GM19438 (cell line): Measurements from ENCODE around the gene EFCAB8.

Experiments used
- ATAC-seq: cut with Tn5 transposase; IDR thresholded peaks from one replicate; pipeline ENCODE4 v1.9.1; 2021; ENCODE audit warnings: low read depth; ENCODE audit not compliant: unreplicated experiment

Gene EFCAB8

DNA sequence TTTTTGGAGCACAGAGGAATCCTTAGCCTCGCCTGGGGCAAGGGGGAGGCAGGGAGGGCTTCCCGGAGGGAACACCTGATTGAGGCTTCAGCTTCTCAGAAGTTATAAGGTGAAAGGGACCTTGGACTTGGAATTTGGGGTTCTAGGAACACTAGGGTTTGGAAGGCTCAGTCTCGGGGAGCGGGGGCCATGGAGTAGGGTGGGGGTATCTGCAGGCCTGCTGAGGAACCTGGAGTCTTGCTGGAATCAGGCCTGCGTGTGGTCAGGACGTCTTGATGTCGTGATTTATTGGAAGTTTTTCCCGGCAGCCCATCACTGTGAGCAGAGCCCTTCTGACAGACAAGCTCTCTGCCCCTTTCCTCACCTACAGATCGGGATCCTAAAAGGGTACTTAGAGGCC, 50.7 kb downstream of the EFCAB8 start:
- no peak for ATAC-seq

- no peak for ATAC-seq
Observed at GRCh38 chr20:32909896-32910571, 51.3 kb downstream of the EFCAB8 start.

- ATAC-seq: no peak
Observed at GRCh38 chr20:32911355-32911754, 52.6 kb downstream of the EFCAB8 start.

- ATAC-seq: no peak
Observed at GRCh38 chr20:32912688-32913087, 54.0 kb downstream of the EFCAB8 start.

- ATAC-seq: no peak
Observed at GRCh38 chr20:32914031-32914430, 55.3 kb downstream of the EFCAB8 start.

- ATAC-seq: no peak
Observed at GRCh38 chr20:32917191-32917950, 58.6 kb downstream of the EFCAB8 start.

DNA sequence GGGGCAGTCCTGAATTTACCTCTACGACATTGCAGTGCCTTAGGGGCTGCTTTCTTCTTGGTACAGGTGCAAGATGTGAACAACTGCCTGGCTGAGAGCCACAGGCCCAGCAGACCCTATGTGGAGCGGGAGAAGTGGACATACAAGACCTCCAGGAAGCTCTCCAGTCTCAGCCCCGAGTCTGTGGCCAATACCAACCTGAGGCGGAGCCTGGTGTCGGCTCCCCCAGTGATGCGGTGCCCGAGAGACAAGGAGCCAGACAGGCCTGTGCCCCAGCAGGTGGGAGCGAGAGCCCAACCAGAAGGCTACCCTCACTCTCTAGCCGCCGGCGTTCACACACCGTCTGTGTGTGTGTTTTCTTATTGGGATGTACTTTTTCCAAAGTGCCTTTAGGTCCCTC, 59.6 kb downstream of the EFCAB8 start:
- no peak for ATAC-seq

GRCh38 chr20:32918751-32919150, 60.0 kb downstream of the EFCAB8 start:
- no peak for ATAC-seq

DNA sequence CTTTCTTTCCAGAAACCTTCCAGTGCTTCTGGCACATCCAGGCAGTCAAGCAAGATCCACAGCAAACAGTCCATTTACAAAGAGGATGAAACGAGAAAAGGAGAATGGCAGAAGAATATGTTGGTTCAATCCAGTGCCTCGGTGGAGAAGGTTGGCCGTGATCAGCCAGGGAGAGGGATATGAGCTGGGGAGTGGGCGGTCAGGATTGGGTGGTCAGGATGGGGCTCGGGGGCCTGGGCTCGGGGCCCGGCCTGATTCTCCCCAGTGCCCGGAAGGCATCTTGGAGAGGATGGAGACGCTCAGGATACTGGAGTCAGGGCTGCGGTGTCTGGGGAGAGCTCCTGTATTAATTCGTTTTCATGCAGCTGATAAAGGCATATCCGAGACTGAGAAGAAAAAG, 61.3 kb downstream of the EFCAB8 start:
- no peak for ATAC-seq

DNA sequence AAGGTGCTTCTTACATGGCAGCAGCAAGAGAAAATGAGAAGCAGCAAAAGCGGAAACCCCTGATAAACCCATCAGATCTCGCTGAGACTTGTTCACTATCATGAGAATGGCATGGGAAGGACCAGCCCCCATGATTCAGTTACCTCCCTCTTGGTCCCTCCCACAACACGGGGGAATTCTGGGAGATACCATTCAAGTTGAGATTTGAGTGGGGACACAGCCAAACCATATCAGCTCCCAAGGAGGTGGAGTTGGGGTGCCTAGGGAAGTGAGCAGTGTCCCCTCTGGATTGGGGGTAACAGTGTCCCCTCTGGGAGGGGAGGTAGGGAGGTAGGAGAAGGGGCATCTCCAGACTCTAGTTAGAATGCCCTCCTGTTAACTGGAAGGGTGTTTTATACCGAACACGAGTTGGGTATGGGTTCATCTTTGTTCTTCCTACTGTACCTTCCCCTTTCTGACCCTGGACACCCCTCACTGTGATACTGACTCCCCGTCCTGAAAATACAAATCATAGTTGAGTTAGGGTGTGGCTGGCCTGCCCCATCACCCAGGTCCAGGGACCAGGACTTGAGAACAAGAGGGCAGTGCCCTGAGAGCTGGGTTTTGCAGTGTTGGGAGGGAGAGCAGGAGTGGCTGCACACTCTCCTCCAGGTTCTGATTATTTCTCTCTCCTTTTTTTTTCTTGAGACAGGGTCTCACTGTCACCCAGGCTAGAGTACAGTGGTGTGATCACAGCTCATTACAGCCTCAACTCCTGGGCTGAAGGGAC, 62.0 kb downstream of the EFCAB8 start:
- ATAC-seq: no peak

DNA sequence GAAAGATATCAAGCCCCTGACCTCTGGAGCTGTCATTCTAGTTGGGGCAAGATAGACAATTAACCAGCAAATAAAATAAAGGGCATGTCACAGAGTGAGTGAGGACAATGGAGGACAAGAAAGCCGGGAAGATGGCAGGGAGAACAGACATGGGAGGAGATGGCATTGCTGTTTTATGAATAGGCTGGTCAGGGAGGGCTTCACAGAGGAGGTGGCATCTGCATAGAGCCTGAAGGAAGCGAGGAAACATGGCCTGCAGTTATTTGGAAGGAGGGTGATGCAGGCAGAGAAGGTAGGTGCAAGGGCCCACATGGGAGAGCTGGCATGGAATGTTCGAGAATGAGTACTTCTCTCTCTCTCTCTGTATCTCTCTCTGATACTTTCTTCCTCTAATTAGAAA, 63.7 kb downstream of the EFCAB8 start:
- ATAC-seq: no peak

DNA sequence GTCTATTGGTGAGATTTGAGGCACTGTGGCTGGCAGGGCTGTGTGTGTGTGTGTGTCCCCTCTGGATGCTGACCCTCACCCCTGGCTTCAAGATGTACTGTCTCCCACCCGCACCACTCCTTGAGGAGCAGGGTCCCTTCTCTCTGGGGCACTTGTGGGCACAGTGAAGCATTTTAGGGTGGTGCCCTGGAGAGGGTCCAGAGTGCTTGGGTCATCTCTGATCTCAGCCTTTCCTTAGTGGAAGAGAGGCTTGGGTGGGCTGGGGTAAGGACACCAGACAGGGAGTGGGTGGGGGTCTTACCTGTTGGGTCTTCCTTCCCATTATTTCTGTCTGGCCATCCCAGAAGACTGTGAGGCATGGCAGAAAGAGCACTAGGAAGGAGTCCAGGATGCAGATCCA, 66.1 kb downstream of the EFCAB8 start:
- no peak for ATAC-seq

GRCh38 chr20:32925481-32926196, 66.9 kb downstream of the EFCAB8 start:
- no peak for ATAC-seq

GRCh38 chr20:32929162-32929561, 70.4 kb downstream of the EFCAB8 start:
- no peak for ATAC-seq

- no peak for ATAC-seq
Observed at GRCh38 chr20:32930181-32930580, 71.5 kb downstream of the EFCAB8 start.

DNA sequence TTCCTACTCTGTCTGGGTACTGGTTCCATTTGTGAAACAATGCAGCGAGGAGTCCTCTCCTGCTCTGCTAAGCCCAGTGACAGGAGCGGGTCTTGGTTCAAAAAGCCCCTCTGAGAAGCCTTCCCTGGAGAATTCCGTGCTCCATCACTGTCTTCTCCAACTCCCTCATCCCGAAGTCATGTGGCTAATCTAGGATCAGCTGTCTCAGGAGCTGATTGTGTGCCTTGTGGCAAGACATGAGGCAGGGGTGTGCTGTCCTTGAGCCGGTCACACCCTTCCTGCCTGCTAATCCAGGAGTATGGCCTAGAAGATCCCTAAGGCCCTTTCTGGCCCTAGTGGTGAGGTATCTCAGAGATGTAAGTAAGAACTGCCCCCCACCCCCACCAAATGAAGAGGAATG, 72.0 kb downstream of the EFCAB8 start:
- no peak for ATAC-seq

- ATAC-seq: no peak
Observed at GRCh38 chr20:32934580-32934979, 75.9 kb downstream of the EFCAB8 start.

DNA sequence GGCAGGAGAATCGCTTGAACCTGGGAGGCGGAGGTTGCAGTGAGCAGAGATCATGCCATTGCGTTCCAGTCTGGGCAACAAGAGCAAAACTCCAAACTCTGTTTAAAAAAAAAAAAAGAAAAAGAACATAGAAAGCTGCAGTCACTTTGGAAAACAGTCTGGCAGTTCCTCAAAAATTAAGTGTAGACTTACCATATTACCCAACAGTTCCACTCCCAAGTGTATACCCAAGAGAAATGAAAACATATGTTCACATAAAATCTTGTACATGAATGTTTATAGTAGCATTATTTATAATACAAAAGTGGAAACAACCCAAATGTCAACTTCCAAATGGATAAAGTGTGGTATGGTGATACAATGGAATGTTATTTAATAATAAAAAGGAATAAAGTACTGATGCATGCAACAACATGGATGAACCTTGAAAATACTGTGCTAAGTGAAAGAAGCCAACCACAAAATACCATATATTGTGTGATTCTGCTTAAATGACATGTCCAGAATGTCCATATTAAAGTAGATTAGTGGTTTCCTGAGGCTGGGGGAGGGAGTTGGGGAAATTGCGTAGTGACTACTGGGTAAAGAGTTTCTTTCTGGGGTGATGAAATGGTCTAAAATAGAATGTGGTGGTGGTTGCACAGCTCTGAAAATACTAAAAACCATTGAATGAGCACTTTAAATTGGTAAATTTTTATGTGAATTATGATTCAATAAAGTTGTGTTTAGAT, 82.6 kb downstream of the EFCAB8 start:
- ATAC-seq: no peak

DNA sequence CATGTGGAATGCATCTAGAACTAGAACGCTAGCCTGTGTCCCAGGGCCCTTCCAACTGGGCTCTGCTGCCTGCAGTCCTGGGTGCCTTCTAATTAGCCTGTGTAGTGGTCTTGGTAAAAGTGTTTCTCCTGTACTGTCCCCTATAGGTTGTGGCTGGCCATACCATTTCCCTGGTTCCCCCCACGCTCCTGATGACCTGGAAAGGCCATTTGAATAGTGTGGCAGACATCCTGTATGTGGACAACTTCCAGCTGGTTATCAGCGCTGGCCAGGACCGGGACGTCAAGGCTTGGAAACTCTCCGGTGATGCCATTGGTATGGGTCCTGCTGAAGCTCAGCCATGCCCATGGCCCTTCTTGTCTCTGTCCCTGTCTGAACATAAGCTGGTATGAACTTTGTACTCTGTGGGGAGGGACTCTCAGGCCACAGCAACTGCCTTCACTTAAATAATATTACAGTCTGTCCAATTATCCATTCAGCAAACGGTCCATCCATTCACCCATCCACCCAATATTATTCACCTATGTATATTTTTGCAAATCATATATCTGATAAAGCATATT, 84.8 kb downstream of the EFCAB8 start:
- ATAC-seq: no peak

GRCh38 chr20:32945710-32946221, 87.0 kb downstream of the EFCAB8 start:
- ATAC-seq: no peak
